Spleen (tissue), 7 donors: ENCODE measurements around the gene RNPS1.

Experiments
- POLR2A ChIP-seq, 3 donors: fragments of 450-650 bp; IDR thresholded peaks; one replicate each; pipeline ENCODE4 v1.5.1; 2017; ENCODE audit warnings: antibody characterized with exemption in 3 of 3, mild to moderate bottlenecking in 1 of 3
- POLR2AphosphoS5 ChIP-seq, 3 donors: sonication (generic); formaldehyde crosslinking; IDR thresholded peaks; one replicate each; pipeline ENCODE4 v1.5.1; 2017; ENCODE audit warnings: antibody characterized with exemption in 3 of 3
- TF ChIP-seq, protein P1 (sequence below), 11 experiments: fragments of 200-600 bp in 7 of 11; fragments of 450-650 bp in 4 of 11; sonication (generic) in 4 of 11; IDR thresholded peaks in 8 of 11; conservative IDR thresholded peaks in 3 of 11; 1 replicate in 7 of 11; 2 replicates in 4 of 11; pipeline versions ENCODE4 v1.4.0 to v1.8.0; 2016 to 2021; ENCODE audit warnings: antibody characterized with exemption in 11 of 11, inconsistent platforms in 4 of 11, mild to moderate bottlenecking in 1 of 11
- donor health status: DM: no; HTN: no; CAD: no; lungs with moderate emphysema.
- donor health status: DM: no; HTN: no; CAD: no.
- donor health status: DM: no; HTN: no; CAD: no.

- TF ChIP-seq, protein P1, sequence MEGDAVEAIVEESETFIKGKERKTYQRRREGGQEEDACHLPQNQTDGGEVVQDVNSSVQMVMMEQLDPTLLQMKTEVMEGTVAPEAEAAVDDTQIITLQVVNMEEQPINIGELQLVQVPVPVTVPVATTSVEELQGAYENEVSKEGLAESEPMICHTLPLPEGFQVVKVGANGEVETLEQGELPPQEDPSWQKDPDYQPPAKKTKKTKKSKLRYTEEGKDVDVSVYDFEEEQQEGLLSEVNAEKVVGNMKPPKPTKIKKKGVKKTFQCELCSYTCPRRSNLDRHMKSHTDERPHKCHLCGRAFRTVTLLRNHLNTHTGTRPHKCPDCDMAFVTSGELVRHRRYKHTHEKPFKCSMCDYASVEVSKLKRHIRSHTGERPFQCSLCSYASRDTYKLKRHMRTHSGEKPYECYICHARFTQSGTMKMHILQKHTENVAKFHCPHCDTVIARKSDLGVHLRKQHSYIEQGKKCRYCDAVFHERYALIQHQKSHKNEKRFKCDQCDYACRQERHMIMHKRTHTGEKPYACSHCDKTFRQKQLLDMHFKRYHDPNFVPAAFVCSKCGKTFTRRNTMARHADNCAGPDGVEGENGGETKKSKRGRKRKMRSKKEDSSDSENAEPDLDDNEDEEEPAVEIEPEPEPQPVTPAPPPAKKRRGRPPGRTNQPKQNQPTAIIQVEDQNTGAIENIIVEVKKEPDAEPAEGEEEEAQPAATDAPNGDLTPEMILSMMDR (IDR thresholded peaks at IDR 0.05 in 8 of 11, conservative IDR thresholded peaks at IDR 0.05 in 3 of 11), result no peak
- TF ChIP-seq POLR2AphosphoS5 (IDR thresholded peaks at IDR 0.05) (no peak), POLR2A (IDR thresholded peaks at IDR 0.05) (no peak)
Observed at GRCh38 chr16:2260250-2260649, 7.7 kb downstream of the RNPS1 start.
